HG02884 (cell line): ENCODE results near the gene TAGLN.
"Not testable (repeated sequence)": the region's sequence is repeated elsewhere in the genome, so short reads cannot be mapped to it uniquely, and the experiment has no call there.

Experiments used
- ATAC-seq: cut with Tn5 transposase; IDR thresholded peaks from one replicate; pipeline ENCODE4 v1.9.1; 2021; ENCODE audit warnings: mild to moderate bottlenecking, moderate library complexity; ENCODE audit not compliant: unreplicated experiment

Gene TAGLN

GRCh38 chr11:117180661-117181585 lies 18.2 kb upstream of the TAGLN start:
- no peak for ATAC-seq

GRCh38 chr11:117181586-117182550 lies 17.3 kb upstream of the TAGLN start:
- no peak for ATAC-seq

GRCh38 chr11:117182551-117182935 lies 16.6 kb upstream of the TAGLN start:
- ATAC-seq, result no peak

DNA sequence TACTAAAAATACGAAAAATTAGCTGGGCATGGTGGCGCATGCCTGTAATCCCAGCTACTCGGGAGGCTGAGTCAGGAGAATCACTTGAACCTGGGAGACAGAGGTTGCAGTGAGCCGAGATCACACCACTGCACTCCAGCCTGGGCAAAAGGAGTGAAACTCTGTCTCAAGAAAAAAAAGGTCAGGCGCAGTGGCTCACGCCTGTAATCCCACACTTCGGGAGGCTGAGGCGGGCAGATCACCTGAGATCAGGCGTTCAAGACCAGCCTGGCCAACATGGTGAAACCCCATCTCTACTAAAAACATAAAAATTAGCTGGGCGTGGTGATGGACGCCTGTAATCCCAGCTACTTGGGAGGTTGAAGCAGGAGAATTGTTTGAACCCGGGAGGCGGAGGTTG lies 16.0 kb upstream of the TAGLN start:
- not testable (repeated sequence) for ATAC-seq

GRCh38 chr11:117183724-117184349 lies 15.3 kb upstream of the TAGLN start:
- no peak for ATAC-seq

- ATAC-seq, result no peak
Measured at GRCh38 chr11:117185736-117186430, 13.3 kb upstream of the TAGLN start.

DNA sequence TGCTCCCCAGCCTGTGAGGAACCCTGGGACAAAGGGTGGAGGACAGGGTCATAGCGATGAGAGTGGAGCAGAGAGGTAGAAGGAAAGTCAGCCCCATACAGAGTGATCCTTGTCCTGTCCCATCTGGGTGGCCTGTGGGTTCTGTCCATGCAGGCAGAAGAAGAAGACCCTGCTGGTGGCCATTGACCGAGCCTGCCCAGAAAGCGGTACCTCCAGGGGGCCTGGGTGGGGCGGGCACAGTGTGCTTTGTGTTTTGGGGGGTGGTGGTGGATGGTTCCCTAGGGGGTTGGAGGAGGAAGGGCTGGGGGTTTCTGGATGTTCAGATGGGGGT lies 12.8 kb upstream of the TAGLN start:
- ATAC-seq, result no peak

DNA sequence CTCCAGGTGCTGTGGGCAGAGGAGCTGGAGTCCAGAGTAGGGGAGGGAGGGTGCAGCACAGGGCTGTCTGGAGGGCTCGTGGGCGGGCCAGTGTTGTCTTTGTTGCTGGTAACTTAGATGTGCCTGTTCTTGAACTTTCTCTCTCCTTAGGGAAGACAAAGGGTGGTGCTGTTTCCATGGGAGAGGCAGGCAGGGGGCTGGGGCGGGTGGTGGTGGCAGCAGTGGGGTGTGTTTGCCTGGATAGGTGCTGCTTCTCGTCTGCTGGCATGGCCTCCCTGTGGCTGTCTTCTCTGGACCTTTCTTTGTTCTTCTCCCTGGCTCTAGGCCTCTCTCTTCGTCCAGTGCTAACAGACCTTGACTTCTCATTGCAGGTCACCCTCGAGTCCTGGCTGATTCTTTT lies 12.2 kb upstream of the TAGLN start:
- no peak for ATAC-seq

DNA sequence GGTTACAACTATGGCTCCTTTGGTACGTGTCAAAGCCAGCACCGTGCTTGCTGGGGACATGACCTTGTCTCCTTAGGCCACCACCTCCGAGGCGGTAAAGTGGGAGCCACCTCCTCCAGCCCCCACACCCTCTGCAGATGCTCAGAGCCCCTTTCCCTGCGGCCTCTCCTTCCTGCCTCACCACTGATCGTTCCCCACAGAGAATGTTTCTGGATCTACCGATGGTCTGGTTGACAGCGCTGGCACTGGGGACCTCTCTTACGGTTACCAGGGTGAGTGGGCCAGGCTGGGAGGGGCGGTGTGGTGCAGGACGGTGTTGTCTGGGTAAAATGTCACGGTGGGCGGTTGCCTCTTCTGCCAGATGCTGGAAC lies 11.8 kb upstream of the TAGLN start:
- no peak for ATAC-seq

DNA sequence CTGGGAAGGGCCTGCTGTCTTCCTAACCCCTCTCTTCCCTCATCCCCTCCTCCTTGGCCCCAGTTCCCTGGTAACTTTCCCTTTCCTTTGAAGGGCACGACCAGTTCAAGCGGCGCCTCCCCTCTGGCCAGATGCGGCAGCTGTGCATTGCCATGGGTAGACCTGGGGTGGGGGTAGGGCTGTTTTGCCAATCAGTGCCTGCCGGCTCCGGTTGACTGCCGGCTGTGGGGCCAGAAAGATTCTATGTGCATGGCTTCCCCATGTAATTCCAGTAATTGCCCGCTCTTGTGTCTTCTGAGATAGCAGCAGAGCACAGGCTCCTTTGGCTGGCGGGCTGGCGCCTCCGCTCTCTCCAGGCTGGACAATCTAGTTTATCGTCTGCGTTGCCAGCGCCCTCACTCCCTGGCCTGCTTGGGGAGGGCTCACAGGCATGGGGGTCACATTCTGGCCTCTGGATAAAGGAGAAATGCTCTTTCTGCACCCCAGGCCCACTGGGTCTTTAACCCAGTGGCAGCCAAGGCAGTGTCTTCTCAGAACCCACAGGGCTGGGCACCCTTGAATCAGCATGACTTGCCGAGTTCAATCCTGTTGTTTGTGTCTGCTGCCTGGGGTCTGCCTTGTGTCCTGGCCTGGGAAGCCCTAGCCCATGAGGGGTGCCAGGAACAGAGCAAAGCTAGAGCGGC lies 11.2 kb upstream of the TAGLN start:
- ATAC-seq, result no peak

- no peak for ATAC-seq
Measured at GRCh38 chr11:117188620-117189081, 10.5 kb upstream of the TAGLN start.

DNA sequence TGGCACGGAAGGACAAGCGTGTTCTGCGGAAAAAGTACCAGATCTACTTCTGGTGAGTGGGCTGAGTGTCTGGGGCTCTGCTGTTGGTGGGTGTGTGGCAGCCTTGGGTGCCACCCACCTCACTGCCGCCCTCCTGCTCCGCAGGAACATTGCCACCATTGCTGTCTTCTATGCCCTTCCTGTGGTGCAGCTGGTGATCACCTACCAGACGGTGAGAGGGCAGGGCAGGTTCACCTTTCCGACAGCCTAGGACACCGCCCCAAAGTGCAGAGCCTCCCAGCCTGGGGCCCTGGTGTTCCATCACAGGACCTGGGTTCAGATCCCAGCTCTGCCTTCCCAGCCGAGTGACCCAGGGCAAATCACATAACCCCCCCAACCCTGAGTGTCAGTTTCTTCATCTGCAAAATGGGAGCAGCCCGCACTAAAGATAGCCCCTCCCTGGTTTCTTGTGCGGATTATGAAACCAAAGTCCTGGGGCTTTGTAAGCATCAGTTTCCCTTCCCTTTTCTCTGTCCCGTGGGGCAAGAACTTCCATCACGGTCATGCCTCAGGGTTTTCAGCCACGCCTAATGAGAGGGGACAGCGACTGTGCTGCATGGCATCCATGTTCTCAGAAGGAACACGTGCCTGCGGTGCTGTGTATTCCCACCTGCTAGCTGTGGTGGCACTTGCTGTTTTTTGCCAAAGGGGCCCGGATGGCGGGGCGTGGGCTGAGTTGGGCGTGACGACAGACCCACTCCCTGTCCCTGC lies 9.8 kb upstream of the TAGLN start:
- ATAC-seq, result no peak

- ATAC-seq, result no peak
Measured at GRCh38 chr11:117189941-117190544, 9.1 kb upstream of the TAGLN start.

GRCh38 chr11:117191680-117192400 lies 7.3 kb upstream of the TAGLN start:
- no peak for ATAC-seq

DNA sequence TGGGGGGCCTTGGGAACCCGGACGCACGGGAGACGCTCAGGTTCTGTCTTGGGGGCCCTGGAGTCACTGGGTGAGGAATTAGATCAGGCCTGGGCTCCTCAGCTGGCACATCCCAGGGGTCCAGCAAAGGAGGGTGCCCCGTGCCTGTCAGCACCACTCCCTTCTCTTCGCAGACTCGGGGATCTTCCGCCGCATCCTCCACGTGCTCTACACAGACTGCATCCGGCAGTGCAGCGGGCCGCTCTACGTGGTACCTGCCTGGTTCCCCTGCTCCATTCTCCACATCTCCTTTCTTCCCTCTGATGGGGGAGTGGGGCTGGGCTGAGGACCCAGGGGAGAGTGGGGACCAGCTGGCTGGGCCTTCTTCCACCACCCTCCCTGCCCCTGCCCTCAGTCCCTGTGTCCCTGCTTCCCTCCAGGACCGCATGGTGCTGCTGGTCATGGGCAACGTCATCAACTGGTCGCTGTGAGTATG lies 6.7 kb upstream of the TAGLN start:
- ATAC-seq, result no peak

DNA sequence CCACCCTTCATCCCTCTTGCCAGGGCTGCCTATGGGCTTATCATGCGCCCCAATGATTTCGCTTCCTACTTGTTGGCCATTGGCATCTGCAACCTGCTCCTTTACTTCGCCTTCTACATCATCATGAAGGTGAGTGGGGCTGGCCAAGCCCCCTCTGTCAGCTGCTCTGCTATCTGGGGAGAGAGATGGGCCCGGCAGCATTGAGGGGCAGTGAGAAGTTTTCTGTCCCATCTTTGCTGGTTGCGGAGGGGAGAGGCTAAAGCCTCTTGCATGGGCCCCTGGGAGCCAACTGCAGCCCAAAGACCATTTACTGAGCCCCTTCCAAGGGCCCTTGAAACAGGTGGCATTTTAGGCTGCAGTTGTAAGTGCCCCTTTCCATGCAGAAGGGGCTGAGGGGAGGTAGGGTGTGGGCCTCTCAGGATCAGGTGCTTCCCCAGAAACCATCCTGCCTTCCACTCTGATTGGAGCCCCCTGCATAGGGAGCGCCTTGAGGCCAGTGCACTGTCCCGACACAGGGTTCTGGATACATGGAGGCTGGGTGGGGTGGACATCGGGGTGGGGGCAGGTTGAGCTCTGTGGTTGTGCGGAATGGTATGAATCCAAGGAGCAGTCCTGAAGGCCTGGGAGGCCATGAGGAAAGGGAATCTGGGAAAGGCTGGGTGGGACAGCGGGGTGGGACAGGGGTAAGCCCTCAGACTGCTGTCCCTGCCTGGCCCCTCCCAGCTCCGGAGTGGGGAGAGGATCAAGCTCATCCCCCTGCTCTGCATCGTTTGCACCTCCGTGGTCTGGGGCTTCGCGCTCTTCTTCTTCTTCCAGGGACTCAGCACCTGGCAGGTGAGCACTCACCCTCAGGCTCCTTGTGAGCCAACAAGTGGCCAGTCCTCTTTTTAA lies 5.8 kb upstream of the TAGLN start:
- no peak for ATAC-seq

- no peak for ATAC-seq
Measured at GRCh38 chr11:117194267-117194666, 4.9 kb upstream of the TAGLN start.
